ENCODE data around the gene PMP22. TPM values are rescaled to one million over a fixed set of nuclear protein-coding genes. Genes with fewer than 3 reads are reported as not detected.

Gene PMP22
- total RNA-seq, 1 donor from 2014 or later: not detected

- no peak overlapping the region for H3K27ac Mint-ChIP-seq
- no peaks in the 10 kb centered on the region for H3K4me1 Mint-ChIP-seq
- peaks cover 4% of the 10 kb centered on the region for H3K9me3 Mint-ChIP-seq
- ATAC-seq (ENCODE audit: low read depth) (no peak), DNase-seq (no peak)
- intact Hi-C loops (cut with micrococcal nuclease): no loop called here
- CTCF ChIA-PET: no interaction called here
- POLR2A ChIA-PET: no interaction called here
- peaks cover 16% of the 10 kb centered on the region for H3K27me3 Mint-ChIP-seq
- TF ChIP-seq CTCF (IDR thresholded peaks at IDR 0.05): no peak
- no peaks in the 10 kb centered on the region for H3K36me3 Mint-ChIP-seq (ENCODE audit: low read depth)
- H3K4me3 Mint-ChIP-seq: no peak overlapping the region
Observed at GRCh38 chr17:15238057-15238456, 27.1 kb downstream of the PMP22 start.

GRCh38 chr17:15237106-15237425 lies 28.1 kb downstream of the PMP22 start:
- no peak overlapping the region for H3K27ac Mint-ChIP-seq
- no peaks in the 10 kb centered on the region for H3K36me3 Mint-ChIP-seq (ENCODE audit: low read depth)
- CTCF ChIA-PET: interaction anchor here (0.6 kb wide), 1 partner anchor 21 kb away, joined by 3 read pairs; no protein-coding TSS in a partner anchor

GRCh38 chr17:15236281-15237105 lies 28.6 kb downstream of the PMP22 start:
- Mint-ChIP-seq H3K27ac (no peak overlapping the region), H3K4me1 (no peaks in the 10 kb centered on the region), H3K27me3 (peaks cover 9% of the 10 kb centered on the region), H3K4me3 (no peak overlapping the region), H3K36me3 (ENCODE audit: low read depth) (no peaks in the 10 kb centered on the region), H3K9me3 (no peaks in the 10 kb centered on the region)
- TF ChIP-seq CTCF (IDR thresholded peaks at IDR 0.05): no peak
- intact Hi-C loops (cut with micrococcal nuclease): no loop called here
- POLR2A ChIA-PET: no interaction called here
- CTCF ChIA-PET: interaction anchor here (0.6 kb wide), 1 partner anchor 21 kb away, joined by 3 read pairs; no protein-coding TSS in a partner anchor
- DNase-seq (no peak), ATAC-seq (ENCODE audit: low read depth) (no peak)

More at GRCh38 chr17:15237106-15237425, 28.1 kb downstream of the PMP22 start:
- Mint-ChIP-seq H3K4me3 (no peak overlapping the region), H3K9me3 (no peaks in the 10 kb centered on the region), H3K4me1 (no peaks in the 10 kb centered on the region), H3K27me3 (peaks cover 11% of the 10 kb centered on the region)
- no peak for ATAC-seq (ENCODE audit: low read depth)
- no peak for DNase-seq
- TF ChIP-seq CTCF (IDR thresholded peaks at IDR 0.05): no peak
- intact Hi-C loops (cut with micrococcal nuclease): no loop called here
- POLR2A ChIA-PET: no interaction called here

GRCh38 chr17:15233971-15234370 lies 31.2 kb downstream of the PMP22 start:
- no peak for TF ChIP-seq CTCF (IDR thresholded peaks at IDR 0.05)
- POLR2A ChIA-PET: no interaction called here
- Mint-ChIP-seq H3K4me3 (no peak overlapping the region), H3K9me3 (no peaks in the 10 kb centered on the region), H3K4me1 (no peaks in the 10 kb centered on the region), H3K27me3 (peaks cover under 1% of the 10 kb centered on the region), H3K27ac (no peak overlapping the region), H3K36me3 (ENCODE audit: low read depth) (no peaks in the 10 kb centered on the region)
- intact Hi-C loops (cut with micrococcal nuclease): no loop called here
- no peak for DNase-seq
- no peak for ATAC-seq (ENCODE audit: low read depth)
- CTCF ChIA-PET: no interaction called here

GRCh38 chr17:15233022-15233805 lies 31.9 kb downstream of the PMP22 start:
- ATAC-seq (ENCODE audit: low read depth) (no peak), DNase-seq (no peak)
- H3K36me3 Mint-ChIP-seq (ENCODE audit: low read depth): no peaks in the 10 kb centered on the region
- POLR2A ChIA-PET: no interaction called here
- no peak overlapping the region for H3K4me3 Mint-ChIP-seq
- no peaks in the 10 kb centered on the region for H3K9me3 Mint-ChIP-seq
- H3K4me1 Mint-ChIP-seq: no peaks in the 10 kb centered on the region
- CTCF ChIA-PET: no interaction called here
- no peak for TF ChIP-seq CTCF (IDR thresholded peaks at IDR 0.05)
- intact Hi-C loops (cut with micrococcal nuclease): no loop called here
- H3K27ac Mint-ChIP-seq: no peak overlapping the region
- H3K27me3 Mint-ChIP-seq: peaks cover 2% of the 10 kb centered on the region

All from activated B cell treated with CpG ODN at 0.5 μM for 24 hours (primary cell).